Activated CD8-positive, alpha-beta memory T cell treated with anti-CD3 and anti-CD28 coated beads for 4 hours (primary cell): ENCODE results near the gene NHLRC4.

Experiments used
- DNase-seq, 2 donors: peaks; one replicate each; pipeline ENCODE4 v3.0.0-alpha.2; 2020; ENCODE audit warnings: low read depth in 2 of 2

The NHLRC4 gene

DNA sequence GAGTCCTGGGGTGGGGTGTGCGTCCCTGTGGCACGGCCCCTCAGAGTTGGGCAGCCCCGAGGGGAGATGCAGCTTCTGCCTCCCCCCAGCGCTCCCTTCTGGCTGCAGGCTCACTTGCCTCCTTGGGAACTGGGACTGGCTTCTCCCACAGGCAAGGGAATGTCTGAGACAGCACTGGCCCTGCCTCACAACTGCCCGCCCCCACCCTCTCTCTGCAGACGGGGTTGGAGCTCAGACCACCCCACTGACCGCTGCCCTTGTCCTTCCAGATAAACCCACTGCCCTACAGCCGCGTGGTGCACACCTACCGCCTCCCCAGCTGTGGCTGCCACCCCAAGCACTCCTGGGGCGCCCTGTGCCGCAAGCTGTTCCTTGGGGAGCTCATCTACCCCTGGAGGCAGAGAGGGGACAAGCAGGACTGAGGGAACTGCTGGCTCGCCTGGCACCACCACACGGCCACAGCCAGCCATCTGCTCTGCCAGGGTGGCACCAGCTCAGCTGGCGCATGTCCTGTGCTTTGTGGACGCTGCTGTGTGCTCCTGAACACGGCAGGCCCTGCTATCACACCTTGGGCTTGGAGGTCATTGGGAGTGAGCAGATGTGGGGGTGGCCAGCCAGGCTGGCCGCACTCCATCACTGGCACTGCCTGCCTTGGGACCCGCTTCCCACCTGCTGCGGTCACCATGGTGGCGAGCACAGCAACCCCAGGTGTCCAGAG is 16.0 kb downstream of the NHLRC4 start:
- no peak for DNase-seq

- DNase-seq = no peak
These were observed 16.6 kb downstream of the NHLRC4 start for GRCh38 chr16:583470-583814.

DNA sequence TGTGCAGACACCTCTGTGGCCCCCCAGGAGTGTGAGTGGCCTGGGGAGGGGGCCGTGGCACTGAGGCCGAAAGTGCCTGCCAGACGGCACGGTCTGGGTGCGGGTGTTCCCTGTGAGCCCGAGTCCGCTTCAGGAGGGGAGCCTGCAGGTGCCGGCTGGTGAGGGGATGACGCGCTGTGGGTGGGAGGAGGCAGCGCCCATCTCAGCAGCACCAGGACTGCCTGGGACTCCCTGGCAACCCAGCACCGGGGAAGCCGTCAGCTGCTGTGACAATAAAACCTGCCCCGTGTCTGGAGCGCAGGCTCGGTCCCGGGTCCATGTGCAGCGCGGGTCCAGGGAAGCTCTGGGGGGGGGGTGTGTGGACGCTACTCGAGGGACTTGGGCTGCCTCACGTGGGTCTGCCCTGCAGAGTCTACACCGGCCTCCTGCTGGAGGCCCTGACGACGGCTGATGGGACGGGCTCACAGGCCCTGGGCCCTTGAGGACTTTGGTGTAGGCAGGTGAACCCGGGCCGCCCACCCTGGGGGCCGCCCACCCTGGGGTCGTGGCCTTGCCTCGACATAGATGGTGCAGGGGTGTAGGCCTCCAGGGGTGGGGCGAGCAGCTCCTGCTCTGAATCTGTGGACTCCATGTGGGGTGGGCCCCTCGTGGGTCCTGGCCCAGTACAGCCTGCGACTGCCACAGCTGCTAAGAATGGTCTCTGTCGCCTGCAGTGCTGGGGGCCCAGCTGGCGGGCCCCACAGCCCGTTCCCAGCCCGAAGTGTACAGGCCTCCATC is 17.2 kb downstream of the NHLRC4 start:
- DNase-seq = no peak

DNA sequence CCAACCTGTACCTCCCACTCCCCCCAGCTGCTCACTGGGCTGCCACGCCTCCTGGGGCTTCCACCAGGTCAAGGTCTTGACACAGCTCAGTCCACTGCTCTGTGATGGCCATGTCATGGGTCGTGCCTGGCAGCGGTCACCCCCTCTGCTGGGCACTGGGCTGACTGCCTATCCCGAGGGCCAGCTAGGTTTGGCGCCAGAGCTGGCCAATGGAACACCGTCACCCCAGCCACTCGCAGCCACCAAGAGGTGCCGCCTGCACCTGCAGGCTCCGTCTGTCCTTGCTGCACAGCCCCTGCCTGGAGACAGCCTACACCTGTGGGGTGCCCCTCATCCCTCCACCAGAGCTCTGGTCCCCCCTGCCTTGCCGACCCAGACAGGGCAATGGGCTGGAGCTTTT is 18.5 kb downstream of the NHLRC4 start:
- DNase-seq = no peak

GRCh38 chr16:586047-586644 is 19.3 kb downstream of the NHLRC4 start:
- no peak for DNase-seq

DNA sequence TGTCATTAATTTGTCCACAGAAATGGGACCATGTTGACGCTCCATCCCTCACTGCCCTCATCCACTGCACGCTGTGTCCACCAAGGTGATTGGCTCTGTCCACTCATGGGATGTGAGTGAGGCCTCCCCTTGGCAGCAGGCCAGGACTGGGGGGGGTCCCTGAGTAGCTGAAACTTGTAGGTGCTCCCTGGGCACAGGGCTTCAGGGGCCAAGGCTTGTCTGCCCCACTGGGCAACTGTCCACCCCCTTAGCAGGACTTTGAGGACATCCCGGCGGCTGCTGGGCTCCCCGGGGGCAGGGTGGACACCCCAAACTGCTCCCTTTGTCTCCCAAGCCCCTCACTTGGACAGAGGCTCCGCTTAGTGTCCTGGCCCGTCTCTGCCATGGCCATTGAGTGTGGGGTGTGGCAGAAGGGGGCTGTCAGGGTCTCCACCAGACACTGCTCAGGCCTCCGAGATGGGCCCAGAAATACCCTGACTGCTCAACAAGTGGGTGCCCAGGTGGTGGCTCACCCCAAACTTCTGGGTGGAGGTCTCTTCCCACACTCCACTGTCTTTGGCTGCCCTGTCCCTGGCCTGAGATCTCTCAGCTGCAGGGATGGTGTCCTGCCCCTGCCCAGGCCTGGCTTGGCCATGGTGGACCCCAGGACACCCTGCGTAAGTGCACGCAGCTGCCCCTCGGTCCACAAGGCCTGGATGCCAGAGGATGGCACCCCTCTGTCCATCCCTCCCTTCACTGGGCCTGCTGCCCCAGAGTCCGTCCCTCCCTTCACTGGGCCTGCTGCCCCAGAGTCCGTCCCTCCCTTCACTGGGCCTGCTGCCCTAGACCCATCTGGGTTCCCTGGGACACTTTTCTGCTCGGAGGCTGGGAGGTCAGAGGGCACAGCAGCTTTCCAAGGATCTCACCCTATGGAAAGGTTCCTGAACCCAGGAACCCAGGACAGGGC is 20.1 kb downstream of the NHLRC4 start:
- no peak for DNase-seq

DNA sequence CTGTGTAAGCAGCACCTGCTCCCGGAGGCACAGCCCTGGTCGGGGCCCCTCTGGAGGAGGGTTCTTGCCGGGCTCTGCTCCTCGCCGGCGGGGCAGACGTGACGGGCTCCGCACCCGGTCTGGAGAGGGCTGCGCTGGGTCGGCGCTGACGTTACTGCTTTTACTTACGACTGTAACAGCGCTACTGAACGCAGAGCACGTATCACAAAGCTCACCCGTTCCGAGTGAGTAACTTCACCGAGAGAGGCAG is 21.8 kb downstream of the NHLRC4 start:
- DNase-seq = no peak

GRCh38 chr16:588889-589657 is 22.3 kb downstream of the NHLRC4 start:
- peak; percentile 96 for DNase-seq

DNA sequence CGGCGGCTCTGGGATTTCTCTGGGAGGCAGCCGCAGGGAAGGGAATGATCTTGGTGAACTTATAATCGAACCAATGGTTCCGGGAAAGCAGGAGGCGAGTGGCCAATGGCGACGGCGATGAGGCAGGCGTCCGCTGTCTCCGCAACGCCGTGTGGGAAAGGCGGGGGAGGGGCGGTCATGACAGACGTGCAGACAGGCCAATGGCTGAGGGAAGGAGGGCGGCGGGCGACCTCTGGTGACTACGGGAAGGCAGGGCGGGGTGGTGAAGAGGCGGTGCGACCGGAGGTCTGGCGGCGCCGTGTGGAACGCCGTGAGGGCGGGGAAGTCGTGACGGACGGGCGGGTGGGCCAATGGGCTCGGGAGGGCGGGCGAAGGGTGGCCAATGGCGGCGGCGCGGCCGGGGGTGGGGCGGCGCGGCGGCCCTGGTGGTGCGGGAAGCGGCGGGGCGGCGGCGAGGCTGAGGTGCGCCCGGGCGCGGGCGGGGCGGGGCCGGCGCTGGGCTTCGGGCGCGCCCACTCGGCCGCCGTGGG is 22.9 kb downstream of the NHLRC4 start, which contains the start of gene RAB40C:
TSS of gene RAB40C (plus strand) at position 409 of the 530 bp plus-strand sequence. CDS start 226 bp downstream, outside the sequence.
- DNase-seq = peak; percentile 98 to 99

DNA sequence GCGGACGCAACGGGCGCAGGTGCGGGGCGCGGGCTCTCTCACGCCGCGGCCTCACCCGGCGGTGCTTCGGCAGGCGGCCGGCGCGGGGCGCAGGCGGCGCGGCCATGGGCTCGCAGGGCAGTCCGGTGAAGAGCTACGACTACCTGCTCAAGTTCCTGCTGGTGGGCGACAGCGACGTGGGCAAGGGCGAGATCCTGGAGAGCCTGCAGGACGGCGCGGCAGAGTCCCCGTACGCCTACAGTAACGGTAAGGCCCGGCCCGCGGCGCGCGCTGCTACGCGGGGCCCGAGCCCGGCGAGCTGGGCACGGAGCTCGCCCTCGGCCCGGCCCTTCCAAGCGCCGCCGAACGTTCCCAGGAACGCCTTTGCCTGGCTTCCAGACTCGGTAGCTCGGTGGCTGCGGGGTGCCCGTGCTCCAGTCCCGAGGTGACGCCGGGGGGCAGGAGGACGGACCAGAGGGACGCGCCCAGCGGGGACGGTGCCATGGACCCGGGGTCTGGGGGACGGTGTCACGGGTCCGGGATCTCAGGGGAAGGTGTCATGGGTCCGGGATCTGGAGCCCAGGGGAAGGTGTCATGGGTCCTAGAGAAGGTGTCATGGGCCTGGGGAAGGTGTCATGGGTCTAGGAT is 23.5 kb downstream of the NHLRC4 start:
- DNase-seq = no peak

- no peak for DNase-seq
These were observed 24.0 kb downstream of the NHLRC4 start for GRCh38 chr16:590815-591200.

GRCh38 chr16:591231-591630 is 24.4 kb downstream of the NHLRC4 start:
- no peak for DNase-seq

GRCh38 chr16:591892-592517 is 25.2 kb downstream of the NHLRC4 start:
- no peak for DNase-seq

DNA sequence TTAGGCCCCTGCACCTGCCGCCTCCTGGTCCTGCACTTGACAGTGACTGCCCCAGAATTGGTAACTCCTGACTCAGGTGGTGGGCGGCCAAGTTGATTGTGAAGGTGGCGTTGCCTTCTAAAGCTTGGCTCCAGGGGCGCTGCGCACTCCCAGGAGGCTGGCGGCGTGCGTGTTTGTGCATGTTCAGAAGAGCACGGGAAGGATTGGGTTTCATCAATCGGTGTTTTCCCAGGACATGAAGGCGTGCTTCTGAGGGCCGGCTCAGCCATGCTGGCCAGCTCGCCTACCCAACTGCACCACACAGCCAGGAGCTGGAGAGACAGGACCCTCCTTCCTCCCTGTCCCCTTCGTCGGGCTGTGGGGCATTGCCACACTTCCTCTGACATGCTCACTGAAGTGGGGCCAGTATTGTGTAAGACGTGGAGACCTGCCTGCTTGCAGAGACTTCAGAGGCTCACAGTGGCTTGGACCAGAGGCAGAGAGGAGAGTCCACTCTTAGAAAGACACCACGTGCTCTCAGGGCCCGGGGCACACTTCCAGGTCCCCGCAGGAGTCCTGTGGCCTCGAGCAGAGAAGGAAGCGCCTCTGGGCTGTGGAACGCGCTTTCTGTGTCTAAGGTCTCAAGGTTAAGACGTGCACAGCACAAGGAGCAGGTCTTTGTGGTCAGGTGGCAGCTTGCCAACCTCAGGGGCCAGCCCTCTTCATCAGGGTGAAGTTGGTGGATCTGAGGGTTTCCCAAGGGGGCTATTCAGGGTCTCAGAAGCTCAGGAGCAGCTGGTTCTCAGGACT is 25.9 kb downstream of the NHLRC4 start:
- DNase-seq = no peak

GRCh38 chr16:593406-593805 is 26.6 kb downstream of the NHLRC4 start:
- DNase-seq = no peak

DNA sequence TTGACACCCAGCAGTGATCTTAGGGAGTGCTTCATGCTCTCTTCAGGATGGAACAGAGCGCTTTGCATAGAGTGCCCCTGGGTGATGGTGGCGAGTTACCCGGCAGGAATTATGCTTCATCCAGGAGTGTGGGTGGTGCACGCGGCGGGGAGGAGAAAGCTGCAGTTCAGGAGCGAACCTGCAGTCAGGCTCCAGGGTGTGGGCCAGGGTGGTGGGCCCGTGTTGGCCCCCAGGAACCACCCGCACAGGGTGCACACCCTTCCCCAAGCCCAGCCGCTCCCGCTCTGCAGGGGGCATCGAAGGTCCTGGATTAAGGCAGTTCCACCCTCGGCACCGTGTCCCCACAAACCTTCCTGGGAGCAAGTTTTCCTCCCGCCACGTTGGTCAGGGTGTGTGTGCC is 27.0 kb downstream of the NHLRC4 start:
- DNase-seq = no peak

DNA sequence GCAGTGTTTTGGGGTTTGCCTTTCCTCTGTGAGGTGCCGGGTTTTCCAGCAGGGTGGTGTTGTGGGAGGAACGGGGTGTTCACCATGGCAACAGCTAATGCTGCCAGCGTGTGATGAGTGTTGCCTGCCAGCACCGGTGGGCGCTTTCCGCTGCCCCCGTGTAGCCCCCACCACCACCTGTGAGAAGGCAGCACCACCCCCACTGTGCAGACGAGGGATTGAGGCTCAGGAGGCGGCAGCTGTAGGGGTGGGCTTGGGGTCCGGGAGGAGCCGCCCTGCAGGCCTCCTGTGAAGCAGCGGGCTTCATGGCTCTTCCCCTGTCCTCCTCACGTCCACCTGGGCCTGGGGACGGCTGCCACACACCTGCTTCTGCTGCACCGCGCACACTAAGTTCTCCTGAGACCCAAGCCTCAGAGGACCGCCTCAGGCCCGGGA is 28.3 kb downstream of the NHLRC4 start:
- DNase-seq = no peak

- DNase-seq = no peak
These were observed 29.3 kb downstream of the NHLRC4 start for GRCh38 chr16:595942-596735.

GRCh38 chr16:596736-597060 is 29.9 kb downstream of the NHLRC4 start:
- DNase-seq = no peak
